HL-60 (cell line): Measurements from ENCODE around the gene BICDL2.
"Not testable (repeated sequence)": the region's sequence is repeated elsewhere in the genome, so short reads cannot be mapped to it uniquely, and the experiment has no call there.

Experiments used
- CTCF ChIP-seq: IDR thresholded peaks from one replicate; pipeline ENCODE4 v1.5.1; 2011; ENCODE audit warnings: low read length, control low read depth, inconsistent platforms; ENCODE audit not compliant: insufficient read depth
- GABPA ChIP-seq: IDR thresholded peaks from 2 replicates; pipeline ENCODE4 v1.6.1; 2012; ENCODE audit warnings: low read depth
- POLR2AphosphoS5 ChIP-seq: IDR thresholded peaks from 2 replicates; pipeline ENCODE4 v1.6.1; 2012; ENCODE audit warnings: low read depth
- REST ChIP-seq: IDR thresholded peaks from 2 replicates; pipeline ENCODE4 v1.6.1; 2012; ENCODE audit warnings: low read depth; ENCODE audit not compliant: insufficient replicate concordance
- SPI1 ChIP-seq: IDR thresholded peaks from 2 replicates; pipeline ENCODE4 v1.6.1; 2012; ENCODE audit warnings: low read depth, mild to moderate bottlenecking, borderline replicate concordance

GRCh38 chr16:3072576-3073263, 36.0 kb upstream of the BICDL2 start:
- not testable (repeated sequence) for TF ChIP-seq CTCF, POLR2AphosphoS5, GABPA, REST, SPI1
